Endothelial cell of umbilical vein (primary cell): ENCODE data around the gene PCDHGC3. TPM values are rescaled to one million over a fixed set of nuclear protein-coding genes. Genes with fewer than 3 reads are reported as not detected.
A peak's percentile ranks its signal among the peaks of the same experiment; 100 is the strongest.

Experiments
- BruUV-seq: library from RNA; stranded (reverse); fragments of 400-500 nt; replicated peaks from 2 replicates; lab custom pipeline; 2021; lab: Mats Ljungman, UMichigan
- CTCF ChIA-PET: fragments of 300-600, 350-600 bp; sonication (Branson Sonifier 250); formaldehyde crosslinking; loops from one replicate; lab custom pipeline; 2021; ENCODE audit warnings: antibody characterized with exemption, inconsistent platforms; lab: Charles Lee
- POLR2A ChIA-PET: fragments of 300-600, 350-600 bp; sonication (Branson Sonifier 250); formaldehyde crosslinking; loops from one replicate; lab custom pipeline; 2021; ENCODE audit warnings: antibody characterized with exemption, inconsistent platforms; lab: Charles Lee
- DNase-seq: peaks from one replicate; pipeline ENCODE4 v3.0.0-alpha.2; 2011; ENCODE audit warnings: low read depth, low spot score
- FAIRE-seq: peaks from 2 replicates; lab custom pipeline; 2011; peaks lifted over from hg19 to GRCh38; lab: Jason Lieb, UNC
- H2AFZ ChIP-seq: 2 replicates; pipeline ENCODE4 v1.6.0; 2012; ENCODE audit warnings: low read depth, low read length, control low read depth, inconsistent platforms
- H3K27ac ChIP-seq: 2 replicates; pipeline ENCODE4 v1.5.1; 2011; ENCODE audit warnings: low read depth, mild to moderate bottlenecking, control low read depth, low read length, moderate library complexity; ENCODE audit not compliant: insufficient read depth
- H3K27me3 ChIP-seq, 2 experiments: 2 replicates each; pipeline versions ENCODE4 v1.6.0 to v1.6.1; 2011; ENCODE audit warnings: low read length in 2 of 2, mixed read lengths in 1 of 2; ENCODE audit not compliant: control insufficient read depth in 2 of 2, insufficient read depth in 2 of 2
- H3K36me3 ChIP-seq, 2 experiments: 2 replicates in 1 of 2; 3 replicates in 1 of 2; pipeline ENCODE4 v1.5.1; 2011; ENCODE audit warnings: low read length in 2 of 2, mild to moderate bottlenecking in 1 of 2, moderate library complexity in 1 of 2; ENCODE audit not compliant: control insufficient read depth in 2 of 2, insufficient read depth in 2 of 2; ENCODE audit errors: extremely low read depth in 1 of 2
- H3K4me1 ChIP-seq: 3 replicates; pipeline ENCODE4 v1.5.1; 2011; ENCODE audit warnings: mild to moderate bottlenecking, low read length; ENCODE audit not compliant: control insufficient read depth, insufficient read depth; ENCODE audit errors: extremely low read depth
- H3K4me2 ChIP-seq: 2 replicates; pipeline ENCODE4 v1.6.1; 2011; ENCODE audit warnings: low read length, control low read depth, mixed read lengths; ENCODE audit not compliant: insufficient read depth
- H3K4me3 ChIP-seq, 3 experiments: fragments of 200-600 bp in 1 of 3; sonication (generic), shearing (Covaris generic) in 1 of 3; replicated peaks in 1 of 3; 2 replicates each; pipeline ENCODE4 v1.5.1; 2011 to 2016; ENCODE audit warnings: control low read depth in 3 of 3, low read length in 3 of 3, mild to moderate bottlenecking in 2 of 3, inconsistent platforms in 1 of 3, low read depth in 1 of 3, moderate library complexity in 1 of 3; ENCODE audit not compliant: insufficient read depth in 1 of 3
- H3K79me2 ChIP-seq: 2 replicates; pipeline ENCODE4 v1.6.0; 2012; ENCODE audit warnings: low read length, inconsistent platforms; ENCODE audit not compliant: control insufficient read depth, insufficient read depth
- H3K9ac ChIP-seq: replicated peaks from 2 replicates; pipeline ENCODE3; 2011; ENCODE audit warnings: low read length, control low read depth; ENCODE audit not compliant: insufficient read depth; ENCODE audit errors: extremely low read depth
- H3K9me1 ChIP-seq: replicated peaks from 3 replicates; pipeline ENCODE4 v1.6.0; 2011; ENCODE audit warnings: mild to moderate bottlenecking, low read length; ENCODE audit not compliant: control insufficient read depth, insufficient read depth; ENCODE audit errors: extremely low read depth
- H3K9me3 ChIP-seq: replicated peaks from 2 replicates; pipeline ENCODE4 v1.5.1; 2012; ENCODE audit warnings: low read length, inconsistent platforms; ENCODE audit not compliant: control insufficient read depth, insufficient read depth
- H4K20me1 ChIP-seq: replicated peaks from 2 replicates; pipeline ENCODE3; 2011; ENCODE audit warnings: mild to moderate bottlenecking, low read length; ENCODE audit not compliant: control insufficient read depth, insufficient read depth; ENCODE audit errors: extremely low read depth
- EZH2 ChIP-seq: IDR thresholded peaks from 2 replicates; pipeline ENCODE4 v1.6.1; 2012; ENCODE audit warnings: borderline replicate concordance, low read depth, mild to moderate bottlenecking, moderate library complexity, low read length, inconsistent platforms; ENCODE audit not compliant: severe bottlenecking
- FOS ChIP-seq: IDR thresholded peaks from 2 replicates; pipeline ENCODE4 v1.6.1; 2011; ENCODE audit warnings: mild to moderate bottlenecking, low read length, moderate library complexity, borderline replicate concordance; ENCODE audit not compliant: insufficient read depth
- GATA2 ChIP-seq: IDR thresholded peaks from 2 replicates; pipeline ENCODE4 v1.7.0; 2011; ENCODE audit warnings: low read depth, mild to moderate bottlenecking, moderate library complexity, mixed read lengths, low read length; ENCODE audit not compliant: insufficient read length, insufficient read depth
- JUN ChIP-seq: IDR thresholded peaks from 2 replicates; pipeline ENCODE4 v1.6.1; 2011; ENCODE audit warnings: borderline replicate concordance, low read depth; ENCODE audit not compliant: insufficient read length, insufficient read depth
- MAX ChIP-seq: IDR thresholded peaks from 2 replicates; pipeline ENCODE4 v1.6.1; 2011; ENCODE audit not compliant: insufficient read depth, insufficient read length
- MYC ChIP-seq: IDR thresholded peaks from one replicate; pipeline ENCODE4 v1.6.1; 2011; ENCODE audit warnings: mild to moderate bottlenecking, low read depth, low read length
- POLR2A ChIP-seq: IDR thresholded peaks from 2 replicates; pipeline ENCODE4 v1.6.1; 2012; ENCODE audit warnings: low read depth, mild to moderate bottlenecking, control low read depth, low read length
- POLR2AphosphoS5 ChIP-seq: IDR thresholded peaks from 2 replicates; pipeline ENCODE4 v1.6.1; 2012; ENCODE audit warnings: low read depth, mild to moderate bottlenecking, control low read depth, low read length, moderate library complexity; ENCODE audit not compliant: insufficient read depth
- dilution Hi-C: fragments of 300-500 bp; cut with MboI; formaldehyde crosslinking; loops from one replicate; pipeline ENCODE4 v1.15.0; 2019; ENCODE audit warnings: low sequenced_read_pairs; ENCODE audit not compliant: extremely low pct_ligation_motif_present
- intact Hi-C: fragments of 100-400 bp; cut with micrococcal nuclease; formaldehyde crosslinking; loops from one replicate; pipeline ENCODE4 v1.10.0; 2022
- polyA plus RNA-seq, 4 experiments: library from polyadenylated mRNA; depleted of rRNA in 3 of 4; stranded (reverse) in 3 of 4; unstranded in 1 of 4; fragments of >200 nt; gene quantifications; 2 replicates each; pipeline versions ENCODE4 v1.2.1 to v1.2.3, GENCODE V29; 2011 to 2012; ENCODE audit warnings: missing spikeins in 1 of 4
- total RNA-seq: library from RNA; stranded (reverse); gene quantifications from 2 replicates; pipeline ENCODE4 v1.2.3, GENCODE V29; 2021
- TF ChIP-seq, protein P1 (sequence below), 2 donors: IDR thresholded peaks; 1 replicate in 1 of 2; 2 replicates in 1 of 2; pipeline ENCODE4 v1.5.1; 2011; ENCODE audit warnings: low read length in 2 of 2, mild to moderate bottlenecking in 2 of 2, moderate library complexity in 2 of 2, control low read depth in 1 of 2, inconsistent platforms in 1 of 2, low read depth in 1 of 2; ENCODE audit not compliant: insufficient read depth in 1 of 2; ENCODE audit errors: extremely low read depth in 1 of 2

PCDHGC3 gene
- total and polyA plus RNA-seq, 2 donors (not counting 3 experiments of a cell fraction or from before 2014, with no cell fraction given), result 9.2 to 36.1 TPM

GRCh38 chr5:141507387-141508091 lies 31.8 kb downstream of the PCDHGC3 start:
- H3K27ac ChIP-seq, result no peak overlapping the region
- peaks cover 15% of the 10 kb centered on the region for H3K4me1 ChIP-seq
- ChIA-PET CTCF (interaction anchor here (1.1 to 9.8 kb wide), 8 partner anchors 14 to 110 kb away, joined by 4 to 158 read pairs (median 12); partner anchors contain the start of genes PCDHGA11, PCDHGA12, PCDHGB5 and PCDHGC3), POLR2A (interaction anchor here (0.6 kb wide), 1 partner anchor 53 kb away, joined by 3 read pairs; no protein-coding TSS in a partner anchor)
- no peaks in the 10 kb centered on the region for H3K27me3 ChIP-seq
- H3K4me2 ChIP-seq, result no peak overlapping the region
- H3K9me3 ChIP-seq, result no peaks in the 10 kb centered on the region
- intact Hi-C loops (loop anchor here (2.0 kb wide), 1 partner anchor 23 kb away; the partner anchor contains the start of gene PCDHGC4), dilution Hi-C loops (no loop called here)
- TF ChIP-seq FOS (no peak), EZH2 (no peak), POLR2A (no peak), MAX (no peak)
- FAIRE-seq, result no peak
- DNase-seq, result no peak
- H4K20me1 ChIP-seq, result no peaks in the 10 kb centered on the region
- no peaks in the 10 kb centered on the region for H3K9me1 ChIP-seq
- H3K4me3 ChIP-seq, result no peak overlapping the region
- peaks cover 0 to 11% of the 10 kb centered on the region in 2 experiments for H3K36me3 ChIP-seq
- no peak overlapping the region for H3K9ac ChIP-seq
- no peak overlapping the region for H2AFZ ChIP-seq
- BruUV-seq, result no TSS peak
- H3K79me2 ChIP-seq, result no peaks in the 10 kb centered on the region

- no peaks in the 10 kb centered on the region for H3K27me3 ChIP-seq
- TF ChIP-seq MAX (no peak), POLR2A (no peak), MYC (no peak), FOS (no peak), GATA2 (no peak), POLR2AphosphoS5 (no peak), JUN (no peak), EZH2 (no peak)
- TF ChIP-seq, protein P1, sequence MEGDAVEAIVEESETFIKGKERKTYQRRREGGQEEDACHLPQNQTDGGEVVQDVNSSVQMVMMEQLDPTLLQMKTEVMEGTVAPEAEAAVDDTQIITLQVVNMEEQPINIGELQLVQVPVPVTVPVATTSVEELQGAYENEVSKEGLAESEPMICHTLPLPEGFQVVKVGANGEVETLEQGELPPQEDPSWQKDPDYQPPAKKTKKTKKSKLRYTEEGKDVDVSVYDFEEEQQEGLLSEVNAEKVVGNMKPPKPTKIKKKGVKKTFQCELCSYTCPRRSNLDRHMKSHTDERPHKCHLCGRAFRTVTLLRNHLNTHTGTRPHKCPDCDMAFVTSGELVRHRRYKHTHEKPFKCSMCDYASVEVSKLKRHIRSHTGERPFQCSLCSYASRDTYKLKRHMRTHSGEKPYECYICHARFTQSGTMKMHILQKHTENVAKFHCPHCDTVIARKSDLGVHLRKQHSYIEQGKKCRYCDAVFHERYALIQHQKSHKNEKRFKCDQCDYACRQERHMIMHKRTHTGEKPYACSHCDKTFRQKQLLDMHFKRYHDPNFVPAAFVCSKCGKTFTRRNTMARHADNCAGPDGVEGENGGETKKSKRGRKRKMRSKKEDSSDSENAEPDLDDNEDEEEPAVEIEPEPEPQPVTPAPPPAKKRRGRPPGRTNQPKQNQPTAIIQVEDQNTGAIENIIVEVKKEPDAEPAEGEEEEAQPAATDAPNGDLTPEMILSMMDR (IDR thresholded peaks at IDR 0.05; ENCODE audit: extremely low read depth in 1 of 2, insufficient read depth in 1 of 2, low read depth in 1 of 2, low read length in 2 of 2), result no peak
- intact Hi-C loops (loop anchor here (2.0 kb wide), 1 partner anchor 24 kb away; the partner anchor contains the start of gene PCDHGC4), dilution Hi-C loops (no loop called here)
- no peaks in the 10 kb centered on the region for H3K9me3 ChIP-seq
- DNase-seq, result no peak
- no peaks in the 10 kb centered on the region for H4K20me1 ChIP-seq
- peak; percentile 24 for FAIRE-seq
- no peak overlapping the region for H3K4me2 ChIP-seq
- peak overlapping the region in 1 of 3 experiments; percentile 18 for H3K4me3 ChIP-seq
- ChIA-PET CTCF (interaction anchor here (1.2 to 9.8 kb wide), 9 partner anchors 14 to 111 kb away, joined by 4 to 158 read pairs (median 12); partner anchors contain the start of genes PCDHGA11, PCDHGA12, PCDHGB5 and PCDHGB7), POLR2A (interaction anchor here (0.8 kb wide), 1 partner anchor 78 kb away, joined by 5 read pairs; the partner anchor contains the start of gene PCDHGA12)
- no TSS peak for BruUV-seq
- H2AFZ ChIP-seq, result peak overlapping the region; percentile 8
- no peak overlapping the region for H3K27ac ChIP-seq
- H3K9ac ChIP-seq, result no peak overlapping the region
- peaks cover 18% of the 10 kb centered on the region for H3K4me1 ChIP-seq
- no peaks in the 10 kb centered on the region for H3K9me1 ChIP-seq
- peaks cover 0 to 11% of the 10 kb centered on the region in 2 experiments for H3K36me3 ChIP-seq
- H3K79me2 ChIP-seq, result no peaks in the 10 kb centered on the region
Measured at GRCh38 chr5:141508440-141508797, 32.7 kb downstream of the PCDHGC3 start.
